WTC11 (cell line): Measurements from ENCODE around the gene HSD17B14.
"Not testable (repeated sequence)": the region's sequence is repeated elsewhere in the genome, so short reads cannot be mapped to it uniquely, and the experiment has no call there.

Experiments used
- ATF1 ChIP-seq: sonication (generic); formaldehyde crosslinking; IDR thresholded peaks from 2 replicates; pipeline ENCODE4 v1.8.1; 2023; ENCODE audit warnings: mild to moderate bottlenecking, moderate library complexity, missing genetic modification reagents
- HMGA2 ChIP-seq: fragments of 250-450 bp; sonication (Bioruptor Pico); IDR thresholded peaks from 2 replicates; pipeline ENCODE4 v1.4.0; 2021; ENCODE audit warnings: mild to moderate bottlenecking, moderate library complexity
- JUN ChIP-seq: sonication (generic); formaldehyde crosslinking; IDR thresholded peaks from 2 replicates; pipeline ENCODE4 v1.8.0; 2023; ENCODE audit warnings: mild to moderate bottlenecking, missing genetic modification reagents
- SP1 ChIP-seq: sonication (generic); formaldehyde crosslinking; conservative IDR thresholded peaks from 2 replicates; pipeline ENCODE4 v1.8.1; 2022; ENCODE audit warnings: missing genetic modification reagents
- TF ChIP-seq, protein P1 (sequence below): fragments of 200-600 bp; IDR thresholded peaks from 2 replicates; pipeline ENCODE4 v1.8.0; 2022; ENCODE audit warnings: antibody characterized with exemption
- TF ChIP-seq, protein P2 (sequence below): sonication (generic); formaldehyde crosslinking; IDR thresholded peaks from 2 replicates; pipeline ENCODE4 v1.8.1; 2022; ENCODE audit warnings: low read depth, mild to moderate bottlenecking, moderate library complexity, missing genetic modification reagents, borderline replicate concordance
- TF ChIP-seq, protein P3 (sequence below): sonication (generic); formaldehyde crosslinking; IDR thresholded peaks from 2 replicates; pipeline ENCODE4 v1.8.0; 2022; ENCODE audit warnings: mild to moderate bottlenecking, missing genetic modification reagents
- TF ChIP-seq, protein P4 (sequence below): sonication (generic); formaldehyde crosslinking; IDR thresholded peaks from 2 replicates; pipeline ENCODE4 v1.8.0; 2022; ENCODE audit warnings: mild to moderate bottlenecking, missing genetic modification reagents

DNA sequence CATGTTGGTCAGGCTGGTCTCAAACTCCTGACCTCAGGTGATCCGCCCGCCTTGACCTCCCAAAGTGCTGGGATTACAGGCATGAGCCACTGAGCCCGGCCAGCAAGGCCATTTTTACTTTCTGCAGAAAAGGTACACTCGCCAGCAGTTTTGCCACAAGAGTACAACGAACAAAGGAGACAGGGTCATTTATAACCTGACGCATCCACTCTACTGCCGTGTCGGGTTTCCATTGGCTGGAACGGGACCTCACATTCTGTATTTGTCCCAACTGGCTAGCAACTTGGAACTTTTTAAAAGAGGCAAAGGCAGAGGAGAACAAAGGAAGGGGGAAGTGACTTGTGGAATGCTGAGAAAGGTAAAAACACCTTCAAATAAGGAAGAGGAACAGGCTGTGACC lies 49.0 kb downstream of the HSD17B14 start:
- not testable (repeated sequence) for TF ChIP-seq HMGA2; SP1 (CRISPR knock-in tag); ATF1; JUN (CRISPR knock-in tag)
- TF ChIP-seq, protein P1, sequence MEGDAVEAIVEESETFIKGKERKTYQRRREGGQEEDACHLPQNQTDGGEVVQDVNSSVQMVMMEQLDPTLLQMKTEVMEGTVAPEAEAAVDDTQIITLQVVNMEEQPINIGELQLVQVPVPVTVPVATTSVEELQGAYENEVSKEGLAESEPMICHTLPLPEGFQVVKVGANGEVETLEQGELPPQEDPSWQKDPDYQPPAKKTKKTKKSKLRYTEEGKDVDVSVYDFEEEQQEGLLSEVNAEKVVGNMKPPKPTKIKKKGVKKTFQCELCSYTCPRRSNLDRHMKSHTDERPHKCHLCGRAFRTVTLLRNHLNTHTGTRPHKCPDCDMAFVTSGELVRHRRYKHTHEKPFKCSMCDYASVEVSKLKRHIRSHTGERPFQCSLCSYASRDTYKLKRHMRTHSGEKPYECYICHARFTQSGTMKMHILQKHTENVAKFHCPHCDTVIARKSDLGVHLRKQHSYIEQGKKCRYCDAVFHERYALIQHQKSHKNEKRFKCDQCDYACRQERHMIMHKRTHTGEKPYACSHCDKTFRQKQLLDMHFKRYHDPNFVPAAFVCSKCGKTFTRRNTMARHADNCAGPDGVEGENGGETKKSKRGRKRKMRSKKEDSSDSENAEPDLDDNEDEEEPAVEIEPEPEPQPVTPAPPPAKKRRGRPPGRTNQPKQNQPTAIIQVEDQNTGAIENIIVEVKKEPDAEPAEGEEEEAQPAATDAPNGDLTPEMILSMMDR: not testable (repeated sequence)
- TF ChIP-seq, protein P2, sequence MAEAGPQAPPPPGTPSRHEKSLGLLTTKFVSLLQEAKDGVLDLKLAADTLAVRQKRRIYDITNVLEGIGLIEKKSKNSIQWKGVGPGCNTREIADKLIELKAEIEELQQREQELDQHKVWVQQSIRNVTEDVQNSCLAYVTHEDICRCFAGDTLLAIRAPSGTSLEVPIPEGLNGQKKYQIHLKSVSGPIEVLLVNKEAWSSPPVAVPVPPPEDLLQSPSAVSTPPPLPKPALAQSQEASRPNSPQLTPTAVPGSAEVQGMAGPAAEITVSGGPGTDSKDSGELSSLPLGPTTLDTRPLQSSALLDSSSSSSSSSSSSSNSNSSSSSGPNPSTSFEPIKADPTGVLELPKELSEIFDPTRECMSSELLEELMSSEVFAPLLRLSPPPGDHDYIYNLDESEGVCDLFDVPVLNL (CRISPR knock-in tag): not testable (repeated sequence)
- TF ChIP-seq, protein P3, sequence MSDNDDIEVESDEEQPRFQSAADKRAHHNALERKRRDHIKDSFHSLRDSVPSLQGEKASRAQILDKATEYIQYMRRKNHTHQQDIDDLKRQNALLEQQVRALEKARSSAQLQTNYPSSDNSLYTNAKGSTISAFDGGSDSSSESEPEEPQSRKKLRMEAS: not testable (repeated sequence)
- TF ChIP-seq, protein P4, sequence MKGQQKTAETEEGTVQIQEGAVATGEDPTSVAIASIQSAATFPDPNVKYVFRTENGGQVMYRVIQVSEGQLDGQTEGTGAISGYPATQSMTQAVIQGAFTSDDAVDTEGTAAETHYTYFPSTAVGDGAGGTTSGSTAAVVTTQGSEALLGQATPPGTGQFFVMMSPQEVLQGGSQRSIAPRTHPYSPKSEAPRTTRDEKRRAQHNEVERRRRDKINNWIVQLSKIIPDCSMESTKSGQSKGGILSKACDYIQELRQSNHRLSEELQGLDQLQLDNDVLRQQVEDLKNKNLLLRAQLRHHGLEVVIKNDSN (CRISPR knock-in tag): not testable (repeated sequence)
